ENCODE data around the gene IFNK.
A peak's percentile ranks its signal among the peaks of the same experiment; 100 is the strongest.

The IFNK gene

GRCh38 chr9:27564670-27565069 lies 40.6 kb downstream of the IFNK start:
- no peak for TF ChIP-seq ZNF274 (IDR thresholded peaks at IDR 0.05; ENCODE audit: low read depth, low read length)
- H3K4me3 ChIP-seq (ENCODE audit: low read length), result no peak overlapping the region

- TF ChIP-seq ZNF274 (IDR thresholded peaks at IDR 0.05; ENCODE audit: low read depth, low read length), result no peak
- H3K4me3 ChIP-seq (ENCODE audit: low read length), result no peak overlapping the region
Measured at GRCh38 chr9:27565696-27566095, 41.6 kb downstream of the IFNK start.

GRCh38 chr9:27566118-27566517 lies 42.0 kb downstream of the IFNK start:
- TF ChIP-seq ZNF274 (IDR thresholded peaks at IDR 0.05; ENCODE audit: low read depth, low read length), result no peak
- no peak overlapping the region for H3K4me3 ChIP-seq (ENCODE audit: low read length)

GRCh38 chr9:27569406-27569805 lies 45.3 kb downstream of the IFNK start:
- no peak for TF ChIP-seq ZNF274 (IDR thresholded peaks at IDR 0.05; ENCODE audit: low read depth, low read length)

GRCh38 chr9:27571011-27571410 lies 46.9 kb downstream of the IFNK start:
- H3K4me3 ChIP-seq (ENCODE audit: low read length), result no peak overlapping the region
- no peak for TF ChIP-seq ZNF274 (IDR thresholded peaks at IDR 0.05; ENCODE audit: low read depth, low read length)

More at GRCh38 chr9:27569406-27569805, 45.3 kb downstream of the IFNK start:
- no peak overlapping the region for H3K4me3 ChIP-seq (ENCODE audit: low read length)

- no peak overlapping the region for H3K4me3 ChIP-seq (ENCODE audit: low read length)
Measured at GRCh38 chr9:27572061-27572460, 48.0 kb downstream of the IFNK start.

GRCh38 chr9:27572566-27572917 lies 48.5 kb downstream of the IFNK start:
- peak overlapping the region; percentile 66 for H3K4me3 ChIP-seq (ENCODE audit: low read length)
- no peak for TF ChIP-seq ZNF274 (IDR thresholded peaks at IDR 0.05; ENCODE audit: low read depth, low read length)

More at GRCh38 chr9:27572061-27572460, 48.0 kb downstream of the IFNK start:
- TF ChIP-seq ZNF274 (IDR thresholded peaks at IDR 0.05; ENCODE audit: low read depth, low read length), result no peak

- H3K4me3 ChIP-seq (ENCODE audit: low read length), result peak within 1 kb of the TSS; percentile 88
- no peak for TF ChIP-seq ZNF274 (IDR thresholded peaks at IDR 0.05; ENCODE audit: low read depth, low read length)
Measured at GRCh38 chr9:27572918-27573633, 49.0 kb downstream of the IFNK start, which contains the start of gene C9orf72. Gene C9orf72, minus strand, starts transcription at chr9:27573481. Its CDS starts 6,361 bp downstream, at chr9:27567120.

- TF ChIP-seq ZNF274 (IDR thresholded peaks at IDR 0.05; ENCODE audit: low read depth, low read length), result no peak
- peak overlapping the region; percentile 88 for H3K4me3 ChIP-seq (ENCODE audit: low read length)
Measured at GRCh38 chr9:27573634-27574590, 49.8 kb downstream of the IFNK start.

Data from GM08714 (cell line).